HG02973 (cell line): ENCODE data around the gene MRPS31.
"Not testable (repeated sequence)": the region's sequence is repeated elsewhere in the genome, so short reads cannot be mapped to it uniquely, and the experiment has no call there.

Experiments
- ATAC-seq: cut with Tn5 transposase; IDR thresholded peaks from one replicate; pipeline ENCODE4 v1.9.1; 2021; ENCODE audit warnings: moderate library complexity; ENCODE audit not compliant: unreplicated experiment

The MRPS31 gene

GRCh38 chr13:40764587-40765403, 6.2 kb downstream of the MRPS31 start:
- ATAC-seq = peak; percentile 57

GRCh38 chr13:40762849-40763248, 8.1 kb downstream of the MRPS31 start:
- ATAC-seq = no peak

- ATAC-seq = no peak
Observed at GRCh38 chr13:40758811-40759210, 12.2 kb downstream of the MRPS31 start.

GRCh38 chr13:40756042-40756441, 14.9 kb downstream of the MRPS31 start:
- no peak for ATAC-seq

GRCh38 chr13:40755082-40755700, 15.8 kb downstream of the MRPS31 start:
- ATAC-seq = no peak

GRCh38 chr13:40749327-40749726, 21.7 kb downstream of the MRPS31 start:
- no peak for ATAC-seq

- ATAC-seq = not testable (repeated sequence)
Observed at GRCh38 chr13:40735232-40735548, 35.8 kb downstream of the MRPS31 start.

- ATAC-seq = not testable (repeated sequence)
Observed at GRCh38 chr13:40734536-40735231, 36.3 kb downstream of the MRPS31 start.

- no peak for ATAC-seq
Observed at GRCh38 chr13:40732658-40733057, 38.3 kb downstream of the MRPS31 start.

GRCh38 chr13:40728595-40728994, 42.4 kb downstream of the MRPS31 start:
- ATAC-seq = no peak

GRCh38 chr13:40714433-40714832, 56.6 kb downstream of the MRPS31 start:
- ATAC-seq = not testable (repeated sequence)

GRCh38 chr13:40706439-40706838, 64.6 kb downstream of the MRPS31 start:
- no peak for ATAC-seq

GRCh38 chr13:40697711-40698110, 73.3 kb downstream of the MRPS31 start:
- ATAC-seq = peak; percentile 70

- no peak for ATAC-seq
Observed at GRCh38 chr13:40694426-40694825, 76.6 kb downstream of the MRPS31 start.

- no peak for ATAC-seq
Observed at GRCh38 chr13:40692946-40693345, 78.0 kb downstream of the MRPS31 start.

- ATAC-seq = no peak
Observed at GRCh38 chr13:40688781-40689180, 82.2 kb downstream of the MRPS31 start.

GRCh38 chr13:40682449-40683240, 88.3 kb downstream of the MRPS31 start:
- ATAC-seq = no peak

GRCh38 chr13:40681341-40682146, 89.4 kb downstream of the MRPS31 start:
- ATAC-seq = no peak

GRCh38 chr13:40680659-40681323, 90.2 kb downstream of the MRPS31 start:
- ATAC-seq = no peak

GRCh38 chr13:40679480-40679985, 91.5 kb downstream of the MRPS31 start:
- ATAC-seq = no peak
